Measurements from ENCODE around the gene AVP.
A peak's percentile ranks its signal among the peaks of the same experiment; 100 is the strongest.

Gene AVP

DNA sequence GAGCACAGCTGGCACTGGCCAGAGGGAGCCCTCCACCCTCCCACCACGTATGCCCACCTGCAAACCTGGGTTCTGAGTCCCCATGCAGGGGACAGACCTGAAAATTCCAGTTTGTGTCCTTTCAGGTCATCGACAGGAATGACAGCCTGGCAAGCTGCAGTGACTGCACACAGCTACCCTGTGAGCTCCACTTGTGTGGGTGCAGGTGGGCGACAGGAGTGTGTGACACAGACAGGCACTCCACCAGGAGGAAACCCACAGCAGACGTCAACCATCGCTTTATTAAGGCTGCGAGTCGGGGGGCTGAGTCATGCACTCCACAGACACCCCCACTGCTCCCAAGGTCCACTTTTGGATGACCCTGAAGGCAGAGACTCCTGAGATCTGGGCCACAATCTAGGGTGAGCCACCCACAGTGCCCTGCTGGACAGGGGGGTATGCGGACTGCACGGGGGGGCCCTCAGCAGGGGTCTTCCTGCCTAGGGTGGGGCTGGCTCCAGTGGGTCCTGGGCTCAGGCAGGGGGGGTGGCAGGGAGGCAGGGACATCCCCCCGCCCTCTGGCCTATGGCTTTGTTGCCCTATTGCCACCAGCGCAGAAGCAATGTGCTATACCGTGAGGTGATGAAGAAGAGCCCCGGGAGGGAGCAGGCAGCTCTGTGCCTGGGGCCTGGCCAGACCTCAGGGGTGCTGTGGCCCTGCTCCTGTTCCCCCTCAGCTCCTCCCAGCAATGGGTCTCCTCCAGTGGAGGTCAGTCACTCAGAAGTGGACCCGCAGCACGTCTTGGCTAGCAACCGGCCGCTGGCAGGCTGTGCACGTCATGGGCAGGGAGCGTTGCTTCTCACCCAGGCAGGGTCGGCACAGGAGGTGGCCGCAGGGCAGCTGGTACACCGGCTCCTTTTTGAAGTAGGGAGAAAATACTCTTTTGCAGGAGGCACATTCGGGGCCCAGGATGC is 25.1 kb upstream of the AVP start:
- DNase-seq = no peak

- peak; percentile 42 for DNase-seq
Observed at GRCh38 chr20:3107464-3108025, 23.0 kb upstream of the AVP start.

DNA sequence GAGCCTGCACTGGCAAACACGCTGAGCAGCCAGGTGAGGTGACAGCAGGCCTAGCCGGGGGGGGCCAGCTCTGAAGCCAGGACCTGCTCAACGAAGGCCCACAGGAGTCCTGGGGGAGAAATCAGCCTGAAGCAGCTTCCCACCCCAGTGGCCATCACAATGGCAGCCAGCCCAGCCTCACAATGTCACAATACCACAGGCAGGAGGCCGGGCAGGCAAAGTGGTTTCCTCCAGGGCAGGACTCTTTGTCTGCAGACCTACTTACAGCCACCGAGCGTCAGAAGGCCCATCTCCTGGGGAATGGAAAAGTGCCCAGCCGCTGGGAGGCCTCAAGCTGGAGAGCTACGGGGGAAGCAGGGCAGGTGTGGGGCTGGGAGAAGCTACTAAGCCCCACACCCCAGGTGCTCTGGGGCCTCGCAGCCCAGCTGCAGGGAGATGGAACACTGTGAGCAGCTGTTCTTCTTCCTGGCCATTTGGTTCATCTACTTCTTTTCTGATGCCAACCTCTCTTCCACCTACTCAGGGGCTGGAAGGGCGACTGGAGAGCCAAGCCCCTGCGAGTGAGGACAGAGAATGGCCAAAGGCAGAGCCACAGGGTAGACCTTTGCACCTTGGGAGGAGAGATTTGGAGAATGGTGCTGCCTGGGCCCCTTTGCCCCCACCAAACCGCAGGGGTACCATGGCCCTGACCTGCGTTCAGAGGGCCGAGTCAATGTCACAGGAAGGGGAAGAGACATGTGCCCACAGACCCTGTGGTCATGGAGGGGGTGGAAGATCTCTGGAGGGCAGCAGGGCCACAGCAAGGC is 22.3 kb upstream of the AVP start:
- DNase-seq = peak; percentile 88

DNA sequence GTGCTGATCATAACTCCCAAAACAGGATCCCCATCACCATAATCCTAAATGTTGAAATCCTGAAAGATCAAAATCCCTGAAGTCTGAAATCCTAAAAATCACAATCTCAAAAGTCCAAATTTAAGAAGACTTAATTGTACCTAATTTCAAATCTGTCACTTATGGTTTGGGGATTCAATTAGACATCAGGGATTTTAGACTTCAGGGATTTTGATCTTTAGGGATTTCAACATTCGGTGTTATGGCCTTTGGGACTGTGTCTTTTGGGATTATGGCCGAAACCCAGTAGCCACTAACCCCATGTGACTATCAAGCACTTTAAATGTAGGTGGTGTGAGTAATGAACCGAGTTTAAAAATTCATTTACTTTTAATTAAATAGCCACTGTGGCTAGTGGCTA is 21.7 kb upstream of the AVP start:
- no peak for DNase-seq

DNA sequence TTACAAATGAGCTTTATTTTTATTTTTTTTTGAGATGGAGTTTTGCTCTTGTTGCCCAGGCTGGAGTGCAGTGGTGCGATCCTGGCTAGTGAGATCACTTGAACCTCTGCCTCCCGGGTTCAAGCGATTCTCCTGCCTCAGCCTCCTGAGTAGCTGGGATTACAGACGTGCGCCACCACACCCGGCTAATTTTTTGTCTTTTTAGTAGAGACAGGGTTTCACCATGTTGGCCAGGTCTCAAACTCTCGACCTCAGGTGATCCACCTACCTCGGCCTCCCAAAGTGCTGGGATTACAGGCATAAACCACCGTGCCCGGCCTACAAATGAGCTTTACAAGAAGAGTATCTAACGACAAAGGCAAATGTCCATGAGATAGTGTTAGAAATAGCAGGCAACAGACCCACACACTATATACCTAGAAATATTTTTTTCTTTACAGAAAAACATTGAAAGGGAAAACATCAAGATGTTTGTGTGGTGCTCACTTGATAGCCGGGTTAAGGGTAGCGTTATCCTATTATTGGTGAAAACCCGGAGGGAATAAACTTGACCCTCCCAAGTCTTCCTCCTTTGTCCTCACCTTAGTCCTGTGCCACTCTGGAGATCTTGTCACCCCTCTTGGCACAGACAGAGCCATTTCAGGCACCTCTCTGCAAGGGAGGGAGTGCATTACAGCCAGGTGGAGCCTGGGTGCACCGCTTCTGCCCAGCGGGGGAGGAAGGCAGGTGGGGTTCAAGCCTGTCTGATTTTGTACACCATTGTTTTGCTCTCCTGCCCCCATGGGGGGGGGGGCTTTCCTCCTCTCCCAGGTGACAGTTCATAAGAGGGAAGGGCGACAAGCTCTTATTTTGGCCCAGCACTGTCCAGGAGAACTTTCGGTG is 21.0 kb upstream of the AVP start:
- no peak for DNase-seq

- no peak for DNase-seq
Observed at GRCh38 chr20:3103369-3104032, 19.0 kb upstream of the AVP start.

DNA sequence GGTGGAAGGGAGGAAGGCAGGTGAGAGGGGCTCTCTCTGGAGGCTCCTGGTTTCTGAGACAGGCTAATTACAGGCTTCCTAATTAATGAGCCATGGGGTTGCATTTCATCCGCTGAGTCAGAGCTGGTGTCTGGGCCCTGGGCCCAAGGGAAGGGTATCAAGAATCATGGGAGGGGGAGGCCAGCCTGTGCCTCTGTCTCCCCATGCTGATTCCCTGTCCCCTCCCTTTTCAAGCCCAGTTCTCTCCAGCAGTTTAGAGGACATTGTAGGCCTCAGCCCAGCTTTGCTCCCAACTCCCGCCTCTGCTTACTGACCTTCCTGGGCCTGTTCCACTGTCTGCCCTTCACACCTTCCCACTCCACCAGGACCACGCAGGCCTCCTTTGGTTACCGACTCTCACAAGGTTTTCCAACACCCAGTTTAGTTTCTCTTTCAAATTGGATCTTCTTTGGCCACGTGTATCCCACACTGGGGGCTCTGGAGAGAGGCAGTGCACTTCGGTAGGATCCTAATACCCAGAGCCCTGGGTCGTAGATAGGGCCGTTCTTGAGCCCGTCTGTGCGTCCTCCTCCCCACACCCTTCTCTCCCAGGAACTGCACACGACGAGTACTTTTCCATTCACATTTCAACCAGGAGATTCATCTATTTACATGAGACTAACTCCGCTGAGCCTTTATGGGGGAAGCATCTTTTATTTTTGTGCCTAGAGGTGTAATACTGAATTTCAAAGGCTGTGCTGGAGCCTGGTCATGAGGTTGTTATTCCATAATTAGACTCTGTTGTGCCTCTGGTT is 18.2 kb upstream of the AVP start:
- no peak for DNase-seq

GRCh38 chr20:3101737-3102574 is 17.4 kb upstream of the AVP start:
- DNase-seq = no peak

- DNase-seq = no peak
Observed at GRCh38 chr20:3101251-3101650, 16.7 kb upstream of the AVP start.

- DNase-seq = no peak
Observed at GRCh38 chr20:3100480-3100879, 16.0 kb upstream of the AVP start.

DNA sequence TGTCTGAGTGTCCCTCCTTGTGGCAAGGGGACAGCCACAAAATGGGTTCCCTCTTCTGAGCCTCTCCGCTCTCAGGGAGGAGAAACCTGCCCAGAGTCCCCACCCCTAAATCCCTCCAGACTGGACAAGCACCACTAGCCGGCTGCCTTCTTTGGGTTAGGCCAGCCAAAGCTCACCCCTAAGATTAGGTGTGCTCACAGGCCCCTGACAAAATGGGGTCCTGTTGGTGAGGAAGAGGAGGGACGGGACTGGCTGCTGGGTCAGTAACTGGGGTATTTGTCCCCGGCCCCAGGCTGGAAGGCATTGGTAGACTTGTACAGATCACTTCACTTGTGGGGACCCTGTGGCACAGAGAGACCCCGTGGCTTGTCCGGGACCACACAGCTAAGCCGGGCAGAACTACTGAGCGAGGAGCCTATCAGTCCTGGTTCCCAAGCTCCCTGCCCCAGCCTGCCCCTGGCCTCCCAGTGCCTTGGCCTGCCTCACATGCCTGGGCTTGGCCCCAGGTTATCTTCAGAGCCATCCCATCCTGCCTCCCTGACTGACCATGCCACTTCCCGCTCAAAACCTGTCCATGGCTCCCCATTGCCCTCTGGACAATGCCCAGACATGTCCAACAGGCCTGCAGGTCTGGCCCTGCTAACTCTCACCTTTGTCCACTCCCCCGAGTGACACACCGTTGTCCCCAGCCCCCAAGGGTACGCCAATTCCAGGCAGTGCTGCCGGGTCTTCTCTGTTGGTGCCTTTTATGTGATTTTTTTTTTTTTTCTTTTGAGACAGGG is 10.5 kb upstream of the AVP start:
- DNase-seq = no peak

GRCh38 chr20:3093861-3094361 is 9.4 kb upstream of the AVP start:
- DNase-seq = peak; percentile 99

- no peak for DNase-seq
Observed at GRCh38 chr20:3092611-3093379, 8.3 kb upstream of the AVP start.

GRCh38 chr20:3090565-3090964 is 6.0 kb upstream of the AVP start:
- peak; percentile 95 for DNase-seq

DNA sequence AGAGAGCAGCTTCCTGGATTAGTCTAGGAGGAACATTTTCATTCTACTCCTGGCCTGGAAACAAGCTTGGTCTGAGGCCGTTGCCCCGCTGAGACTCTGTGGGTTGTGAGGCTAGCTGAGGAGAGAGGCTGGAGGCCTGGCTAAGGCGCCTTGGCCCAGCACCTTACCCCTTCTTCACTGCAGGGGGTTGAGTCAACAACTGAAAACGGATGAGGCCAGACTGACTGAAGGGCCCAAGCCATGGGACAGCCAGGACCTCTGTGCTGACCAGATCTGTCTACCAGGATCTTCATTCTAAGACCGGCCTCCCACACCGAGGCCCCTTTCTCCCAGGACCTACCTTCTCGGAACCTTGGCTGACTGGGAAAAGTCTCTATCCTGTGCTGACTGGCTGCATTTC is 3.5 kb upstream of the AVP start:
- DNase-seq = no peak

DNA sequence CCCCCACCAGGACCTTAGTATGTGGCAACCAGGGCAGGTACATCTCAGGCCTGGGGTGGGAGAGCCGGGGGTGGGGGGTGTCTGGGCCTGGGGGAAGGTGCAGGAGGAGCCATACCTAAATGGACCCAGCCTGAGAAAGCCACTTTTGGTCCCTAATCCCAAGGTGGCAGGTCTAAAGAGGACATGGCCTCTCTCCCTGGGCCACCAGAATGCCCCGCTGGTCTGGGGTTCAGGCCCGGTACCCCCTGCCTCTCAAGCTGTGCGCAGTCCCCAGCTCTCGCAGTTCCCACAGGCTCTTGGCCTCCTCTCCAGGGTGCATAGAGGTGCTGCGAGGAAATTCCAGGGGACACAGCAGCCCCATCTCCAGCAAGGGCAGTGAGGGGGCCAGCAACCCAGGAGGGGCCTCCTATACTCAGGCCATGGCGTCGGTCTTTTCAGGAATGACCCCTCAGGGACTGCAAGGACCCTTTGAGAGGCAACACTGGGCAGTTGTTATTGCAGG is 1.1 kb upstream of the AVP start:
- no peak for DNase-seq

GRCh38 chr20:3084986-3085360 is 449 bp upstream of the AVP start:
- no peak for DNase-seq

Data from GF-D8 (cell line).